Measurements from ENCODE around the gene CPSF4. TPM values are rescaled to one million over a fixed set of nuclear protein-coding genes. Genes with fewer than 3 reads are reported as not detected.
A peak's percentile ranks its signal among the peaks of the same experiment; 100 is the strongest.

Gene CPSF4
- total RNA-seq, result 80.2 and 101 TPM in 2 replicates

DNA sequence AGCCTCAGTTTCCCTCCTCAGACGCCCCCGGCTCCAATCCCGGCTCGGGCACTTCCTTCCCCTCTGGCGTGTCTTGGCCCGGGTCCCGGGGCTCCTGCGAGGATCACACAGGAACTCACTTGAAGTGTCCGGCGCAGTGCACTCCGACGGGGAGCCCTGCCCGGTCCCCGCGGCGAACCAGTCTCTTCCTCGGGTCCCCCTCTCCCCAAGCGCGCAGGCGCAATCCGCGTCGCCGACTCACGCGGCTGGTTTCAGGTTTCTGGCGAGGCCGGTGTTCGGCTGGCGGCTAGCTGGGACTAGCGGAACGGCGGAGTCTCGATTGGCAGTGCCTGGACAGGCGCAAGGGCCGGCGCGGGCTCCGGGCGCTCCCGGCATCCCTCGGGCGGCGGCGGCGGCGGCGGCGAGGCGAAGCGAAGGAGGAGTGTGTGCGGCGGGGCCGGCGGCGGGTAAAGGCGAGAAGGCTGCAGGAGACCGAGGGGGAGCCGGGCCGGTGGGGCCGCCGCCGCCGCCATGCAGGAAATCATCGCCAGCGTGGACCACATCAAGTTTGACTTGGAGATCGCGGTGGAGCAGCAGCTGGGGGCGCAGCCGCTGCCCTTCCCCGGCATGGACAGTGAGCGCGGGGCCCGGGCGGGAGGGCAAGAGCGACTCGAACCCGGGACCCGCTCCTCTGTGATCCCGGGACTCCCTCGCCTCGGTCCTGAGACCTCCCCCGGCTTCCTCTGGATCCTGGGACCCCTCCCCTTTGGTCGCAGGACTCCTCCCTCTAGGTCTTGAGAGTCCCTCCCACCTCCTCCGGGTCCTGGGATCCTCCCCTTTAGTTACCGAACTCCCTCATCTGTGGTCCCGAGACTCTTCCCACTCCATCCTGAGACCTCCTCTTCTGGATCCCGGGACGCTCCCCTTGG, at the start of gene CPSF4, which contains the start of gene PTCD1:
Gene CPSF4, plus strand, starts transcription at position 371 of the 908 bp plus-strand sequence. Its CDS starts 140 bp downstream, at position 511.
Gene PTCD1, minus strand, starts transcription at position 226 of the 908 bp plus-strand sequence. CDS start 3,556 bp downstream, outside the sequence.
- H4K20me1 ChIP-seq (ENCODE audit: insufficient read depth, low read length), result peaks cover 12% of the 10 kb centered on the region
- H3K79me2 ChIP-seq (ENCODE audit: insufficient read depth, low read length), result peaks cover 63% of the 10 kb centered on the region
- no peaks in the 10 kb centered on the region for H3K27me3 ChIP-seq (ENCODE audit: insufficient read depth, low read length)
- peak within 1 kb of the TSS; percentile 95 for H2AFZ ChIP-seq (ENCODE audit: low read length)
- no peaks in the 10 kb centered on the region for H3K9me3 ChIP-seq (ENCODE audit: low read depth, low read length)
- H3K4me3 ChIP-seq (ENCODE audit: insufficient read depth, low read length), result peak within 1 kb of the TSS; percentile 97
- H3K4me1 ChIP-seq (ENCODE audit: insufficient read depth, low read length), result peaks cover 23% of the 10 kb centered on the region
- TF ChIP-seq, protein P1, sequence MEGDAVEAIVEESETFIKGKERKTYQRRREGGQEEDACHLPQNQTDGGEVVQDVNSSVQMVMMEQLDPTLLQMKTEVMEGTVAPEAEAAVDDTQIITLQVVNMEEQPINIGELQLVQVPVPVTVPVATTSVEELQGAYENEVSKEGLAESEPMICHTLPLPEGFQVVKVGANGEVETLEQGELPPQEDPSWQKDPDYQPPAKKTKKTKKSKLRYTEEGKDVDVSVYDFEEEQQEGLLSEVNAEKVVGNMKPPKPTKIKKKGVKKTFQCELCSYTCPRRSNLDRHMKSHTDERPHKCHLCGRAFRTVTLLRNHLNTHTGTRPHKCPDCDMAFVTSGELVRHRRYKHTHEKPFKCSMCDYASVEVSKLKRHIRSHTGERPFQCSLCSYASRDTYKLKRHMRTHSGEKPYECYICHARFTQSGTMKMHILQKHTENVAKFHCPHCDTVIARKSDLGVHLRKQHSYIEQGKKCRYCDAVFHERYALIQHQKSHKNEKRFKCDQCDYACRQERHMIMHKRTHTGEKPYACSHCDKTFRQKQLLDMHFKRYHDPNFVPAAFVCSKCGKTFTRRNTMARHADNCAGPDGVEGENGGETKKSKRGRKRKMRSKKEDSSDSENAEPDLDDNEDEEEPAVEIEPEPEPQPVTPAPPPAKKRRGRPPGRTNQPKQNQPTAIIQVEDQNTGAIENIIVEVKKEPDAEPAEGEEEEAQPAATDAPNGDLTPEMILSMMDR (IDR thresholded peaks at IDR 0.05; ENCODE audit: extremely low read depth, low read depth, low read length), result no peak
- peaks cover 10% of the 10 kb centered on the region for H3K36me3 ChIP-seq (ENCODE audit: insufficient read depth, low read length)
- peak; percentile 100 for DNase-seq (ENCODE audit: insufficient read length, low spot score, missing footprints)
- H3K4me2 ChIP-seq (ENCODE audit: insufficient read depth, low read length), result peak within 1 kb of the TSS; percentile 97
- H3K27ac ChIP-seq (ENCODE audit: low read depth, low read length), result peak within 1 kb of the TSS; percentile 79

DNA sequence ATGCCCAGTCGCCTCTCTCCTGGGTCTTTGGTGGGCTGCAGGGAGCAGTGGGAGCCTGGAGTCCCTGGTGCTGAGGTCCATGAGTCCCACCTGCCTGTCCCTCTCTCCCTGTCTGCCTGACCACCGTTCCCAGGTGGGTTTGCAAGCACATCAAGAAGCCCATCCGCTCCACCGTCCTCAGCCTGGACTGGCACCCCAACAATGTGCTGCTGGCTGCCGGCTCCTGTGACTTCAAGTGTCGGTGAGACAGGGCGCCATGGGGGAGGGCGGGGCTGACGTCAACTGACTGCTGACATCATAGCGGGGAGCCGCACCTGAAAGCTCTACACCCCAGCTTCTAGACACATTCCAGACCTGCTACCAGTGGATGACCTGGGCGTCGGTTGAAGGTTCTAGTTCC, 49.0 kb upstream of the CPSF4 start:
- H3K79me2 ChIP-seq (ENCODE audit: insufficient read depth, low read length), result peaks cover 39% of the 10 kb centered on the region
- H3K27ac ChIP-seq (ENCODE audit: low read depth, low read length), result no peak overlapping the region
- H3K36me3 ChIP-seq (ENCODE audit: insufficient read depth, low read length), result peaks cover 71% of the 10 kb centered on the region
- no peaks in the 10 kb centered on the region for H3K27me3 ChIP-seq (ENCODE audit: insufficient read depth, low read length)
- no peak overlapping the region for H3K4me2 ChIP-seq (ENCODE audit: insufficient read depth, low read length)
- H3K9me3 ChIP-seq (ENCODE audit: low read depth, low read length), result no peaks in the 10 kb centered on the region
- H4K20me1 ChIP-seq (ENCODE audit: insufficient read depth, low read length), result peaks cover 34% of the 10 kb centered on the region
- no peak overlapping the region for H3K4me3 ChIP-seq (ENCODE audit: insufficient read depth, low read length)
- H2AFZ ChIP-seq (ENCODE audit: low read length), result no peak overlapping the region
- TF ChIP-seq, protein P1 (IDR thresholded peaks at IDR 0.05; ENCODE audit: extremely low read depth, low read depth, low read length), result no peak
- no peaks in the 10 kb centered on the region for H3K4me1 ChIP-seq (ENCODE audit: insufficient read depth, low read length)
- no peak for DNase-seq (ENCODE audit: insufficient read length, low spot score, missing footprints)

DNA sequence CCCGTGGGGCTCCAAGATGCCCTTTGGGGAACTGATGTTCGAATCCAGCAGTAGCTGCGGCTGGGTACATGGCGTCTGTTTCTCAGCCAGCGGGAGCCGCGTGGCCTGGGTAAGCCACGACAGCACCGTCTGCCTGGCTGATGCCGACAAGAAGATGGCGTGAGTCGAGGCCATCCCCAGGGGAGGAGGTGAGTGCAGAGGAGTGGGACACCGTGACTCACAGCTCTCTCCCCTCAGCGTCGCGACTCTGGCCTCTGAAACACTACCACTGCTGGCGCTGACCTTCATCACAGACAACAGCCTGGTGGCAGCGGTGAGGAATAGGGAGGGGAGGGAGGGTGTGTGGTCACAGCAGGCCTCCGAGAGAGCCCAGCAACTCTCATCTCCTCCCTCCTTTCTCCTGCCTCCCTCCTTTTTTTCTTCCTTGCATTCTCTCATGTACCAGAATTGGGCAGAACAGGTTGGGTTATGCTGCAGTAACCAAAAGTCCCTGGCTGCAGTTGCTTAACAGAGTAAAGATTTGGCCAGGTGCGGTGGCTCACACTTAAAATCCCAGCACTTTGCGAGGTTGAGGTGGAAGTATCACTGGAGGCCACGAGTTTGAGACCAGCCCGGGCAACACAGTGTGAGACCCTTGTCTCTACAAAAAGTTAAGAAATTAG, 47.7 kb upstream of the CPSF4 start:
- peak; percentile 61 for DNase-seq (ENCODE audit: insufficient read length, low spot score, missing footprints)
- Histone ChIP-seq H3K9me3 (ENCODE audit: low read depth, low read length) (no peaks in the 10 kb centered on the region), H3K4me1 (ENCODE audit: insufficient read depth, low read length) (no peaks in the 10 kb centered on the region), H3K36me3 (ENCODE audit: insufficient read depth, low read length) (peaks cover 83% of the 10 kb centered on the region), H3K27ac (ENCODE audit: low read depth, low read length) (no peak overlapping the region), H4K20me1 (ENCODE audit: insufficient read depth, low read length) (peaks cover 33% of the 10 kb centered on the region), H3K4me2 (ENCODE audit: insufficient read depth, low read length) (no peak overlapping the region), H3K79me2 (ENCODE audit: insufficient read depth, low read length) (peaks cover 38% of the 10 kb centered on the region), H3K27me3 (ENCODE audit: insufficient read depth, low read length) (no peaks in the 10 kb centered on the region), H3K4me3 (ENCODE audit: insufficient read depth, low read length) (no peak overlapping the region), H2AFZ (ENCODE audit: low read length) (no peak overlapping the region)
- TF ChIP-seq, protein P1 (IDR thresholded peaks at IDR 0.05; ENCODE audit: extremely low read depth, low read depth, low read length), result no peak

DNA sequence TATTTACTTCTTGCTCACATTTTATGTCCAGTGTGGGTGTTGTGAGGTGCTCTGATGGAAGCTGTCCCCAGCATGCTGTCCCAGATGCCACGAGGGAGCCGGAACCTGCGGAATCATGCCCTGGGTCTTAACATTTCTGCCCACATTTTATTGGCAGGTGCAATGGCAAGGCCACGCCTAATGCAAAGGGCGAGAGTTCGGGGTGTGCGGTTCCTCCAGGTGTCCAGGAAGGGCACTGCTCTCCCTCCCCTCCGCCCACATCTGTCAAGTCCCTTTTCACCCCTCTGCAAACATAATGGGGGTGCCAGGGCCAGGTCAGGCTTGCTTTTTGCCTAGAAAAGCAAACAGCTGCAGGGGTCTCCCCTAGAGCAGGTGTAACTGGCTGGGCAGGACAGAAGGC, 46.7 kb upstream of the CPSF4 start:
- peaks cover 27% of the 10 kb centered on the region for H4K20me1 ChIP-seq (ENCODE audit: insufficient read depth, low read length)
- peak; percentile 58 for DNase-seq (ENCODE audit: insufficient read length, low spot score, missing footprints)

More for the DNA sequence above, 46.7 kb upstream of the CPSF4 start:
- TF ChIP-seq, protein P1 (IDR thresholded peaks at IDR 0.05; ENCODE audit: extremely low read depth, low read depth, low read length), result no peak
- Histone ChIP-seq H3K27ac (ENCODE audit: low read depth, low read length) (no peak overlapping the region), H3K4me3 (ENCODE audit: insufficient read depth, low read length) (no peak overlapping the region), H3K27me3 (ENCODE audit: insufficient read depth, low read length) (no peaks in the 10 kb centered on the region), H2AFZ (ENCODE audit: low read length) (no peak overlapping the region), H3K36me3 (ENCODE audit: insufficient read depth, low read length) (peaks cover 81% of the 10 kb centered on the region), H3K9me3 (ENCODE audit: low read depth, low read length) (no peaks in the 10 kb centered on the region), H3K79me2 (ENCODE audit: insufficient read depth, low read length) (peaks cover 31% of the 10 kb centered on the region), H3K4me1 (ENCODE audit: insufficient read depth, low read length) (no peaks in the 10 kb centered on the region), H3K4me2 (ENCODE audit: insufficient read depth, low read length) (no peak overlapping the region)
